ENCODE measurements around the gene PIK3AP1.
A peak's percentile ranks its signal among the peaks of the same experiment; 100 is the strongest.

PIK3AP1 gene

GRCh38 chr10:96672481-96673175 is 47.7 kb downstream of the PIK3AP1 start:
- DNase-seq, result peak; percentile 27

GRCh38 chr10:96671211-96671890 is 49.0 kb downstream of the PIK3AP1 start:
- no peak for DNase-seq

GRCh38 chr10:96670786-96671185 is 49.5 kb downstream of the PIK3AP1 start:
- no peak for DNase-seq

GRCh38 chr10:96667401-96667800 is 52.9 kb downstream of the PIK3AP1 start:
- DNase-seq, result no peak

- DNase-seq, result no peak
Measured at GRCh38 chr10:96666741-96667140, 53.6 kb downstream of the PIK3AP1 start.

GRCh38 chr10:96665306-96665705 is 55.0 kb downstream of the PIK3AP1 start:
- DNase-seq, result no peak

- no peak for DNase-seq
Measured at GRCh38 chr10:96664563-96664962, 55.8 kb downstream of the PIK3AP1 start.

GRCh38 chr10:96663797-96664196 is 56.5 kb downstream of the PIK3AP1 start:
- no peak for DNase-seq

GRCh38 chr10:96661632-96662031 is 58.7 kb downstream of the PIK3AP1 start:
- no peak for DNase-seq

- DNase-seq, result no peak
Measured at GRCh38 chr10:96660297-96660696, 60.0 kb downstream of the PIK3AP1 start.

GRCh38 chr10:96658844-96659243 is 61.5 kb downstream of the PIK3AP1 start:
- no peak for DNase-seq

- no peak for DNase-seq
Measured at GRCh38 chr10:96657385-96657784, 62.9 kb downstream of the PIK3AP1 start.

- DNase-seq, result no peak
Measured at GRCh38 chr10:96656839-96657238, 63.5 kb downstream of the PIK3AP1 start.

GRCh38 chr10:96656198-96656577 is 64.1 kb downstream of the PIK3AP1 start:
- no peak for DNase-seq

- no peak for DNase-seq
Measured at GRCh38 chr10:96655461-96656197, 64.7 kb downstream of the PIK3AP1 start.

GRCh38 chr10:96651998-96652431 is 68.3 kb downstream of the PIK3AP1 start:
- DNase-seq, result no peak

- DNase-seq, result no peak
Measured at GRCh38 chr10:96650958-96651357, 69.4 kb downstream of the PIK3AP1 start.

- no peak for DNase-seq
Measured at GRCh38 chr10:96648297-96648696, 72.0 kb downstream of the PIK3AP1 start.

- DNase-seq, result no peak
Measured at GRCh38 chr10:96647466-96647865, 72.8 kb downstream of the PIK3AP1 start.

GRCh38 chr10:96646751-96647166 is 73.6 kb downstream of the PIK3AP1 start:
- DNase-seq, result no peak

- DNase-seq, result no peak
Measured at GRCh38 chr10:96646301-96646700, 74.0 kb downstream of the PIK3AP1 start.

- no peak for DNase-seq
Measured at GRCh38 chr10:96645191-96645721, 75.1 kb downstream of the PIK3AP1 start.

- no peak for DNase-seq
Measured at GRCh38 chr10:96643920-96644319, 76.4 kb downstream of the PIK3AP1 start.
